OCI-LY3 (cell line): ENCODE results near the gene CPNE6.

Experiments
- CTCF ChIP-seq: fragments of 200-600, 300-600 bp; sonication (generic); IDR thresholded peaks from 2 replicates; pipeline ENCODE4 v1.5.1; 2014; ENCODE audit warnings: antibody characterized with exemption, low read length, low read depth
- EZH2phosphoT487 ChIP-seq: fragments of 200-600 bp; shearing (Covaris generic); IDR thresholded peaks from 2 replicates; pipeline ENCODE4 v1.6.1; 2018; ENCODE audit warnings: antibody characterized with exemption, mixed run types, low read depth

DNA sequence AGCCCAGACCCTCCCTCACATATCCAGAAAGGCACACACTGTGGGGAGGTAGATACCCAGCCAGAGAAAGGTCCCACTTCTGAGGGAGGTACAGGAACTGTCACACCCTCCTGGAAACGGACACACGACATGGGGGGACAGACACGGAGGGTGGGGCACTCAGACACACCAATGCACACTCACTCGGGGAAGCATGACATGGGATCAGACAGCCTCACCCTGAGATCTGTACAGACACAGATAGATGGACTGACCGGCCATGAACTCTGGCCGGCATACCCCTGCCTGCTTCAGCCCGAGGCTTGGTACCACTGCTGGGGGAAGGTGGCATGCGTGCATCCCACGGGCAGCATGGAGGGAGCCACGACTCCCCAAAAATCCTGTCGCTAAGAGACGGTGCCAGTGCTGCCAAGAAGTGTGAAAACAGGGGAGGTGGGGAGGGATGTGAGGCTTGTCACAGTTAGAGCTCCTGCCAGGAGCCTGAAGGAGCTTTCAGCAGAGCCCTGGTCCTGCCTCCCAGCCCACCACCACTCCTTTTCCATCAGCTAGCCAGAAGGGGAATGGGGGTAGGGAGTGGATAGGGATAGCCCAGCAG is 571 bp downstream of the CPNE6 start:
- TF ChIP-seq CTCF (no peak), EZH2phosphoT487 (no peak)
